Hindlimb muscle (tissue), 1 donor: ENCODE data around the gene TMEM135. TPM values are rescaled to one million over a fixed set of nuclear protein-coding genes. Genes with fewer than 3 reads are reported as not detected.
"Not testable (repeated sequence)": the region's sequence is repeated elsewhere in the genome, so short reads cannot be mapped to it uniquely, and the experiment has no call there.

Experiments used
- DNase-seq: peaks from one replicate; pipeline ENCODE4 v3.0.0-alpha.2; 2013
- polyA plus RNA-seq: library from polyadenylated mRNA; unstranded; fragments of 120-200 nt; gene quantifications from one replicate; pipeline ENCODE4 v1.2.1, GENCODE V29; 2013; ENCODE audit not compliant: insufficient read length

TMEM135 gene
- polyA plus RNA-seq, 1 donor = 13.5 TPM

DNA sequence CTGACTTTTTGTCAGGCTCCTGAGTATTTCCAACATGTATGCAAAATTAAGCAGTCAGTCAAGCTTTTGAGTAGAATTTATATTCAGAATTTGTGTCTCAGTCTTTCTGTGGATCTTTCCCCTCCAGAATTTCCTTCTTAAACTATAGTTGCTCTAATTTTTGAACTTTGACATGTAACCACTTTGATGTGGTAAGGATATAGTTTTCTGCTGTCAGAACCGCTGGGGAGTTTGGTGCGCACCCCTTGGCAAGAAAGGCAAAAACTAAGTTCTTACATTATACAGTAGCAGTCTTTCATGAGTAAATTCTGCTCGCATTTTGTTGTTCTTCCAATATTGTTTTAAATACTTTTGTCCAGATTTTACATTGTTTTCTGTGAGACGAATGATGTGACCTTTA is 105.9 kb downstream of the TMEM135 start:
- DNase-seq = no peak

- DNase-seq = no peak
Measured at GRCh38 chr11:87144252-87144651, 106.5 kb downstream of the TMEM135 start.

DNA sequence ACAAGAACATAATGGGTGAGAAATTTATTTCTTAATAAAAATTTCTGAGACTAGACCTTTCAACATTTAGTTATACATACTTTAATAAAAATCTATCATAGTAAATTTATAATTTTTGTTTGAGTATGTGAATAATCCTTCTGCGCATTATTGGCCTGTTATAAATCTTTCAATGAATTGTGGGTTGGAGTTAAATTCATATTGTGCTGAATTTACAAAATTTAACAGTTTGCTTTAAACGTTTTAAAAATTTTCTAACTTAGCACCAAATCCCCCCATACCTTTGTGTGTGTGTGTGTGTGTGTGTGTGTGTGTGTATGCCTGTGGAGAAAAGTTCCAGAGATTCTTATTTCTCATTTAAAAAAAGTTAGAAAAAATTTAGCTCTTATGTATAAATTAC is 111.0 kb downstream of the TMEM135 start:
- no peak for DNase-seq

DNA sequence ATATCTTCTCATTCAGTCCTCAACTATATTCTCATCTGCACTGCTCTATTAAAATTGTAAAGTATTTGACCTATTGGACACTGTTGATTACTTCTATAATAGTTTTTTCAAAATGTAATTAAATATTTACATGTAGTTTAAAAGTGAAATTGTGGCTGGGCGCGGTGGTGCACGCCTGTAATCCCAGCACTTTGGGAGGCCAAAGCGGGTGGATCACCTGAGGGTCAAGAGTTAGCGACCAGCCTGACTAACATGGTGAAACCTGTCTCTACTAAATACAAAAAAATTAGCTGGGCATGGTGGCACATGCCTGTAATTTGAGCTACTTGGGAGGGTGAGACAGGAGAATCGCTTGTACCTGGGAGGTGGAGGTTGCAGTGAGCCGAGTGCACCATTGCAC is 112.0 kb downstream of the TMEM135 start:
- DNase-seq = not testable (repeated sequence)

DNA sequence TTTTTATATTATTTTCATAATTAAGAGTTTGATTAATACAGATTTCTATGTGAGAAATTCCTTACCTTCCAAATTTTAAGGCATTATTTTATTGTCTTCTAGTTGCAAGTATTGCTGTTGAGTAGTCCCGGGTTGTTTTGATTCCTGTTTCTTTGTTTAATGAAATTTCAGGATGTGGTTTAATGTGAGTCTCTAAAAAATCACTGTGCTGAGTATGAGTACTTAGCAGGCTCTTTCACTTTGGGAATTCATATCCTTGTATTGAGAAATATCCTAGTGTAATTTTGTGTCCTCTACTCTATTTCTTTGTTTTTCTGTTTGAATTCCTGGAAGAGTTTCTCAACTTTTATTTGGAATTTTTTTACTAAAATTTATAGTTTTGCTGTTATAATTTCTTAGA is 113.2 kb downstream of the TMEM135 start:
- DNase-seq = no peak

DNA sequence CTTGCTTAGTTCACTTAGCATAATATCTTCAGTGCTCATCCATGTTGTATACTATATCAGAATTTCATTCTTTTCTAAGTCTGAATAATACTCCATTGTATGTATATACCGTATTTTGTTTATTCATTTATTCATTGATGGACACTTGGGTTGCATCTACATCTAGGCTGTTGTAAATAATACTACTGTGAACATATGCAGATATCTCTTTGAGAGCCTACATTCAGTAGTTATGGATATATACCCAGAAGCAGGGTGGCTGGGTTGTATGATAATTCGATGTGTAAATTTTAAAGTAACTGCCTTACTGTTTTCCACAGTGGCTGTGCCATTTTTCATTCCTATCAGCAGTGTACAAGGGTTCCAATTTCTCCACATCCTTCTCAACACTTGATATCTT is 116.5 kb downstream of the TMEM135 start:
- no peak for DNase-seq

DNA sequence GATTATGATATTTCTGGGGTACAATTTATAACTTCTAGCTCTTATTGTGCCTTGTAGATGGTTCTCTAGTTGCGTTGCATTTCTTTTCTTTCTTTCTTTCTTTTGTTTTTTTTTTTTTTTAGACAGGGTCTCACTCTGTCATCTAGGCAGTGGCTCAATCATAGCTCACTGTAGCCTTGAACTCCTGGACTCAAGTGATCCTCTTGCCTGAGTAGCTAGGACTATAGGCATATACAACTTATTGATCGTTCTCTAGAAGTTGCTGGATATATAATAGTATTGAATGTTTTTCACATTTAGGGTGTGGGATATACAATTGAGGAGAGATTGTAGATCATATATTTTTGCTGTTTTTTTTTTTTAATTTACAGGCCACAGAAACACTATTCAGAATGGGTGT is 119.2 kb downstream of the TMEM135 start:
- no peak for DNase-seq

DNA sequence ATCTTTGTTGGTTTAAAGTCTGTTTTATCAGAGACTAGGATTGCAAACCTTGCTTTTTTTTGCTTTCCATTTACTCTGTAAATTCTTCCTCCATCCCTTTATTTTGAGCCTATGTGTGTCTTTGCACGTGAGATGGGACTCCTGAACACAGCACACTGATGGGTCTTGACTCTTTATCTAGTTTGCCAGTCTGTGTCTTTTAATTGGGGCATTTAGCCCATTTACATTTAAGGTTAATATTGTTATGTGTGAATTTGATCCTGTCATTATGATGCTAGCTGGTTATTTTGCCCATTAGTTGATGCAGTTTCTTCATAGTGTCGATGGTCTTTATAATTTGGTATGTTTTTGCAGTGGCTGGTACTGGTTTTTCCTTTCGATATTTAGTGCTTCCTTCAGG is 131.3 kb downstream of the TMEM135 start:
- not testable (repeated sequence) for DNase-seq

DNA sequence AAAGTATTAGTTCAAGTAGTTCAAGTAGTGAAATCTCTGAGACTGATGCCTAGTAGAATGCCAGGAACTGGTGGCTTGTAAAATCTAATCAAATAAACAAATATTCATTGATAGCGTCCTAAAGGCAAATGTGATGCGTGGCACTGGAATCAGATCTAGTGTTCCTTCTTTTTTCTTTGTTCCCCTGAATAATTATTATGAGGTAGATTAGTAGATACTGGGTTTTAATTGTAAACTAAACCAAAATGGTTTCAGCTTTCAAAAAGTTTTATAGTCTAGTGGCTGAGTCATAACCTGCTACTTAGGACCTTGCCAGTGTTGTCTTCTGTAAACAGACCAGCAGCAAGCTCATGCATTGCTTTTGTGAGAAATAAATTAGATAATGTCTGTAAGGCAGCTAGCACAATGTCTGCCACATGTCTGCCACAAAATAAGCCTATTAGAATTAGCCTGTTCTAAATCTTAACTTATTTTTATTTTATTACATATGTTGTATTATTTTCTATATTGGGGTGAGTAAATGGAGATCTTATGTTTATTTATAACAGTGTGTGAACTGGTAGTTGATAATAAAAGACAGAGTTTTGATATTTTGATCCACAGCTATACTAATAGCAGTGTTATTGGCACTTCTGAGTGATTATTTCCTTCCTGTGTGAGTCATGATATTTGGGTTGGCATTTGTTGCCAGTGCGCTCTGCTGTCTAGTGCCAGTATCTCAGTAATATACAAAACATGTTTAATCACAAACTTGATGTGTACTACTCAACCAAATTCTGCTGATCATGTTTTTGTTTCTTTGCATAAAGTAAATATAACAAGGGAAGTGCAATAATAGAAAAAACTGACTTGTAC is 135.7 kb downstream of the TMEM135 start:
- DNase-seq = no peak

DNA sequence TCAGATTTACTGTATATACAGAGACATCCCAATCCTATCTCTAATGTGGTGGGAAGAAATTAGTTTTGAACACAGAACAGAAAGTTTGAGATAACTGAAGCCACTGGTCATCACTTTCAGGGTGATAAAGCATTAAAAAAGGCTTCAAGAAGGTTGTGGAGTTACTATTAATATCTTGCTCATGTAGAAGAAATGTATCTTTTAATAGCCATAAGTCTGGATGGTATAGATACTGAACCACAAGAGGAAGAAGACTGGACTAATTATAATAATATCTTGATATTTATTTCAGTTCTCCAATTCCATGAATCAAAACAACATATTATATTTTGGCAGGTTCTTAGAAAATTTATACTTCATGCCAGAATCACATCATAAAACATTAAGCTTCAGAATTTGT is 137.1 kb downstream of the TMEM135 start:
- no peak for DNase-seq

DNA sequence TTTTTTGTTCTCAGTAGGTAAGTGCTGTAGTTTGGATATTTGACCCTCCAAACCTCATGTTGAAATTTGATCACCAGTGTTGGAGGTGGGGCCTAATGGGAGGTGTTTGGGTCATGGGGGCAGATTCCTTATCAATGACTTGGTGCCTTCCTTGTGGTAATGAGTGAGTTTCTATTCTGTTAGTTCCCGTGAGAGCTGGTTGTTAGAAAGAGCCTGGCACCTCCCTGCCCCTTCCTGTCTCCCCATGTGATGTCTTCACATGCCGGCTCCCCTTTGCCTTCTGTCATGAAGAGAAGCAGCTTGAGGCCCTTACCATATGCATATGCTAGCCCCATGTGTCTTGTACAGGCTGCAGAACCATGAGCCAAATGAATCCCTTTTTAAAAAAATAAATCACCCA is 138.3 kb downstream of the TMEM135 start:
- DNase-seq = no peak

DNA sequence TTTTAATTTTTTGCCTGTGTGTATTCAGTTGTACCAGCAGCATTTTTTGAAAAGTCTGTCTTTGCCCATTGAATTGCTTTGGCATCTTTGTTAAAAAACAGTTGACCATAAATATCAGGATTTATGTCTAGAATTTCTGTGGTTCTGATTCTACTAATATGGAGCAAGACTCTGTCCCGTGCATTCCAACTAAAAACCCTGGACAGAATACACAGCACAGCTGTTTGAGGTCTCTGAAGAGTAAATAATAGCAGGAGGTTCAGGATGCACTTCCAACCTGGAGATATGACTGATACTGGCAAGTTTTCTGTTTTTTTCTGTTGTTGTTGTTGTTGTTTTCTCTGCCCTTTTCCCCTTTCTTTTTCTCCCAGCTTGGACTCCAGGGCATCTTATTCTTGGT is 141.9 kb downstream of the TMEM135 start:
- no peak for DNase-seq

DNA sequence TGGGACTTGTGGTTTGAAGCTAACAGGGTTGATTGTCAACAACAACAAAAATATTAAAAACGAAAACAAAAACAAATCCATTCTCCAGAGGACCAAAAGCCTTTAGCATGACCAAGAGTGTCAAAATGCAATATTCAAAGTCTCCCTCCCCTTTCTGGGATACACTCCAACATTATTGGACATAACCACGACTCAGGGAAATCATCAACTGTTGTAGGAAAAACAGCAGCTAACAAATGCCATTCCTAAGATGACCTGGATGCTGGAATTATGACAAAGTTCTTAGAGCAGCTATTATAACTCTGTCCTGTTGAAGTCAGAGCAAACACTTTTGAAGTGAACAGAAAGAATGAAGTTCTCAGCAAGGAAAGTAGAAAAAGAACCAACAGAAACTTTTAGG is 143.0 kb downstream of the TMEM135 start:
- DNase-seq = peak; percentile 54

GRCh38 chr11:87181143-87181542 is 143.4 kb downstream of the TMEM135 start:
- no peak for DNase-seq

GRCh38 chr11:87185228-87185627 is 147.5 kb downstream of the TMEM135 start:
- DNase-seq = no peak

DNA sequence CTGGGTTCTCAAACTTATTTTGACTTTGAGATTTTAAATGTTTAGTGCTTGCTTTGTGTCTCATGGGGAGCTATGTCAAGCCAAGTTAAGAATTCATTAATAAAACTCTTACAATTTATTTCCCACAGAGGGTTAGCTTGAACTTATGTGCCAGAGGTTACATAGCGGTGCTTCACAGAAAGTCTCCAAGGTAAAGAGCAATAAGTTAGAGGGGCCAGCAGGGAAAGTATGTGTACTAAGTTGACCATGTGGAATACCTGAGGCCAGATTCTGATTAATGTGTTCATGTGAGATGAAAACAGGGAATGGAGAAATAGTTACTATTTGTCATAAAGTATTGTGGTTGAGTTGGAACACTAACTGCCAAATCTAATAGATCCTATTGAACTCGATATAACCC is 149.3 kb downstream of the TMEM135 start:
- no peak for DNase-seq

GRCh38 chr11:87187930-87188329 is 150.2 kb downstream of the TMEM135 start:
- DNase-seq = no peak

GRCh38 chr11:87188396-87188795 is 150.7 kb downstream of the TMEM135 start:
- DNase-seq = not testable (repeated sequence)

GRCh38 chr11:87188921-87189320 is 151.2 kb downstream of the TMEM135 start:
- DNase-seq = not testable (repeated sequence)

DNA sequence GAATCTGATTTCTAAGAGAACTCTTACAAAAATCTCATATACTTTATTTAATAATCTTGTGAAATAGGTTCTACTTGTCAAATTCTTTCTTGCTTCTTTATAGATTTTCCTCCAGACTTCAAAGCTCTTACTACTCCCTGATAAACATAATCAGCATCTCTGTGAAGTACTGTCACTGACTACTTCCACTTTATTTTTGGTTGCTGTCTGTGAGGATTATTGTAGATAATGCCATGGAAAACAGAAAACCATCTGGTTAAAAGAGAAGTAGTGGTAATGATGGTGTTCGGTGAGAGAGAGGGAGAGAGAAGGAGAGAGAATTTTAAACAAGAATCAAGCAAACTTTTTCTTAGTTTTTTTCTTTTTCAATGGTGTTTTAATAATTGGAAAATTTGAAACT is 152.3 kb downstream of the TMEM135 start:
- DNase-seq = no peak

DNA sequence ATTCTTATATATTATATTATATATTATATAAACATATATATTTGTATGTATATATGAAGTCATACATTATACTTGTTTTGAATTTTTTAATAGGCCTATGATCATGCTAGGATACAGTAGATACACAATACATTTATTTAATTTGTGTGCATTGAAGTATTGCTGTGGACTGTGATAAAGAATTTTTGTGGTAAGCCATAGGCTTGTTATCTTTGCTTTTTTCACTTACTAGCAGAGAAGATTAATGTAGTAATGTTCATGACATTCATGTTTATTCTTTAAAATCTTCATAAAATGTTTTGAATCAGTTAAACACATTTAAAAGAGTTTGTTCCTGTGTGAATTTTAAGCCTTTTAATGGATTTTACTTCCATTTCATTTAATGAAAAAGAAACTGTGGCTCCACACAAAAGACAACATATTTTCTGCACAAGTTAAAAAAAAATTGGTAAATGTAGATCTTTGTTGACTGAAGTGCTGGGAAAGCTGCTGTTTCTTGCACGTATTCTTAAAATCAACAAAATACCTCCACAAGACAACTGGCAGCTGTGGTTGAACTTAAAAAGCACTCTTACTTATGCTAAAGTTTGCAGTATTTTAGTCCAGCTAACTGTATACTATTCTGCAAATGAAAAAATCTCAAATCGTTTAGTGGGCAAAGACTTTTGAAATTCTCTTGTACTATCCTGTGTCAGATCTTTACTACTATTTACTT is 156.2 kb downstream of the TMEM135 start:
- no peak for DNase-seq

DNA sequence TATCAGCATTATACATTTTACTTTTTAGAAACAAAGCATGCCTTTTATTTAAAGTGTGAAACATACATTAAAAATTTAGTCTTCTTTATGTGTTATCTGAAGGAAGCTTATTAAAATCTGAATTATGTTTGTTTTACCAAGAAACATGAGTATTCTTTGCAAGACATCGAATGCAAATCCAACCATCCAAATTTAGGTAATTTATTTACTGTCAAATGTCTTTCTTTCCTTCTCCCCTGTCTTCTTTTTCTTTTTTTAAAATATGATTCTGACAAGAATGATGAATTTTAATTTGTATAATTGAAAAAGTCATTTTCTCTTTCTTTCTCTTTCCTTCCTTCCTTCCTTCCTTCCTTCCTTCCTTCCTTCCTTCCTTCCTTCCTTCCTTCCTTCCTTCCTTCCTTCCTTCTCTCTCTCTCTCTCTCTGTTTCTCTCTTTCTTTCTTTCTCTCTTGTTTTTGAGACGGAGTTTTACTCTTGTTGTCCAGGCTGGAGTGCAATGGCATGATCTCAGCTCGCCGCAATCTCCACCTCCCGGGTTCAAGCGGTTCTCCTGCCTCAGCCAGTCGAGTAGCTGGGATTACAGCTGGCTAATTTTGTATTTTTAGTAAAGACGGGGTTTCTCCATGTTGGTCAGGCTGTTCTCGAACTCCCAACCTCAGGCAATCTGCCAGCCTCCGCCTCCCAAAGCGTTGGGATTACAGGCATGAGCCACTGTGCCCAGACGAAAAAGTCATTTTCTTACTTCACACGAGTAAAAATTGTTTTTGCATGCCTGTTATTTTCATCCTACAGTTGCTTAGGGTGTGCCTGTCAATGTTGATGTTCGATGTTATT is 157.5 kb downstream of the TMEM135 start:
- DNase-seq = no peak

DNA sequence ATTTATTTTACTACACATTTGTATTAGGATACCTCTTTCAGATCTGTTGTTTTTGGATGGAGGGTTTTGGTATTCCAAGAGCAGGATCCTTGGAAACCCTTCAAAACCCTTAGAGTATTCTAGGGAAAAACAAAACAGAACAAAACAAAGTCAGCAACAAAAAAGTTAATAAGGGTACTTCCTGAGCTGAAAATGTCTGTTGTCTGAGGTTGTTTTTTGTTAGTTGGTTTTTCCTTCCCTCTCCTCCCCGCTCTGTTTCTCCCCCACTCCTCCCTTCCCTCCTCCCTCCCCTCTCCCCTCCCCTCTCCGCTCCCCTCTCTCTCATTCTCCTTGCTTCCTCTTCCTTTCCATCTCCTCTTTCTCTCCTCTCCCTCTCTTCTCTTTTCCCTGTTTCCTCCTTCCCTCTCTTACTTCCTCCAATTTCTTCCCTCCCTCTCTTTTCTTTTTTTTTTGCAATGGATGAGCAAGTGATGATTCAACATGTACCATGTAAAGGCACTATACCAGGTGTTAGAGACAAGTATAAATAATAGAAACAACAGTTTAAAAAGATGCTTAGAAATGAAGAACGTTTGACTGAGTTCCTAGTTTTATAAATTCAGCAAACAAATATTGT is 160.6 kb downstream of the TMEM135 start:
- DNase-seq = no peak
